Measurements from ENCODE around the gene FAM174C. TPM values are rescaled to one million over a fixed set of nuclear protein-coding genes. Genes with fewer than 3 reads are reported as not detected.

Gene FAM174C
- polyA plus RNA-seq, 1 donor (not counting 4 experiments of a cell fraction or from before 2014, with no cell fraction given), result 18.5 TPM

GRCh38 chr19:1243768-1244692, 31.3 kb upstream of the FAM174C start:
- H3K9me3 ChIP-seq (ENCODE audit: control insufficient read depth, low read depth, low read length), result no peaks in the 10 kb centered on the region
- no peaks in the 10 kb centered on the region for H3K27me3 ChIP-seq (ENCODE audit: control insufficient read depth, extremely low read depth, insufficient read depth, low read length)
- peak overlapping the region; percentile 51 for H3K4me2 ChIP-seq (ENCODE audit: control insufficient read depth, extremely low read depth, insufficient read depth, low read depth, low read length)
- peaks cover 0 to 1% of the 10 kb centered on the region in 2 experiments for H3K36me3 ChIP-seq (ENCODE audit: control insufficient read depth in 2 of 2, extremely low read depth in 1 of 2, insufficient read depth in 2 of 2, low read length in 2 of 2)
- H3K27ac ChIP-seq (ENCODE audit: control insufficient read depth, insufficient read depth, low read length), result no peak overlapping the region
- H4K20me1 ChIP-seq (ENCODE audit: control insufficient read depth, extremely low read depth, insufficient read depth, low read length), result no peaks in the 10 kb centered on the region
- H2AFZ ChIP-seq (ENCODE audit: control insufficient read depth, low read length), result no peak overlapping the region
- DNase-seq (ENCODE audit: low read depth, low spot score), result no peak
- H3K9me1 ChIP-seq (ENCODE audit: control insufficient read depth, extremely low read depth, insufficient read depth, low read length), result no peaks in the 10 kb centered on the region
- dilution Hi-C loops (cut with MboI; ENCODE audit: extremely low pct_ligation_motif_present, low sequenced_read_pairs), result no loop called here
- peak overlapping the region; percentile 47 for H3K9ac ChIP-seq (ENCODE audit: control insufficient read depth, extremely low read depth, insufficient read depth, low read length)
- peak overlapping the region; percentile 7 to 54 (median 34) for H3K4me3 ChIP-seq (ENCODE audit: control insufficient read depth in 2 of 3, extremely low read depth in 1 of 3, insufficient read depth in 2 of 3, low read depth in 1 of 3, low read length in 3 of 3)
- peaks cover 32% of the 10 kb centered on the region for H3K4me1 ChIP-seq (ENCODE audit: control insufficient read depth, extremely low read depth, insufficient read depth, low read length)
- H3K79me2 ChIP-seq (ENCODE audit: control insufficient read depth, insufficient read depth, low read length), result peaks cover 23% of the 10 kb centered on the region
- no peak for FAIRE-seq
- no peak for TF ChIP-seq EZH2 (IDR thresholded peaks at IDR 0.05; ENCODE audit: low read length)
- TF ChIP-seq, protein P1, sequence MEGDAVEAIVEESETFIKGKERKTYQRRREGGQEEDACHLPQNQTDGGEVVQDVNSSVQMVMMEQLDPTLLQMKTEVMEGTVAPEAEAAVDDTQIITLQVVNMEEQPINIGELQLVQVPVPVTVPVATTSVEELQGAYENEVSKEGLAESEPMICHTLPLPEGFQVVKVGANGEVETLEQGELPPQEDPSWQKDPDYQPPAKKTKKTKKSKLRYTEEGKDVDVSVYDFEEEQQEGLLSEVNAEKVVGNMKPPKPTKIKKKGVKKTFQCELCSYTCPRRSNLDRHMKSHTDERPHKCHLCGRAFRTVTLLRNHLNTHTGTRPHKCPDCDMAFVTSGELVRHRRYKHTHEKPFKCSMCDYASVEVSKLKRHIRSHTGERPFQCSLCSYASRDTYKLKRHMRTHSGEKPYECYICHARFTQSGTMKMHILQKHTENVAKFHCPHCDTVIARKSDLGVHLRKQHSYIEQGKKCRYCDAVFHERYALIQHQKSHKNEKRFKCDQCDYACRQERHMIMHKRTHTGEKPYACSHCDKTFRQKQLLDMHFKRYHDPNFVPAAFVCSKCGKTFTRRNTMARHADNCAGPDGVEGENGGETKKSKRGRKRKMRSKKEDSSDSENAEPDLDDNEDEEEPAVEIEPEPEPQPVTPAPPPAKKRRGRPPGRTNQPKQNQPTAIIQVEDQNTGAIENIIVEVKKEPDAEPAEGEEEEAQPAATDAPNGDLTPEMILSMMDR (optimal IDR thresholded peaks at IDR 0.05 in 1 of 3, IDR thresholded peaks at IDR 0.05 in 1 of 3, conservative IDR thresholded peaks at IDR 0.05 in 1 of 3; ENCODE audit: extremely low read depth in 1 of 3, insufficient read depth in 2 of 3, low read length in 3 of 3), result peak; percentile 81 to 98 (median 85)

DNA sequence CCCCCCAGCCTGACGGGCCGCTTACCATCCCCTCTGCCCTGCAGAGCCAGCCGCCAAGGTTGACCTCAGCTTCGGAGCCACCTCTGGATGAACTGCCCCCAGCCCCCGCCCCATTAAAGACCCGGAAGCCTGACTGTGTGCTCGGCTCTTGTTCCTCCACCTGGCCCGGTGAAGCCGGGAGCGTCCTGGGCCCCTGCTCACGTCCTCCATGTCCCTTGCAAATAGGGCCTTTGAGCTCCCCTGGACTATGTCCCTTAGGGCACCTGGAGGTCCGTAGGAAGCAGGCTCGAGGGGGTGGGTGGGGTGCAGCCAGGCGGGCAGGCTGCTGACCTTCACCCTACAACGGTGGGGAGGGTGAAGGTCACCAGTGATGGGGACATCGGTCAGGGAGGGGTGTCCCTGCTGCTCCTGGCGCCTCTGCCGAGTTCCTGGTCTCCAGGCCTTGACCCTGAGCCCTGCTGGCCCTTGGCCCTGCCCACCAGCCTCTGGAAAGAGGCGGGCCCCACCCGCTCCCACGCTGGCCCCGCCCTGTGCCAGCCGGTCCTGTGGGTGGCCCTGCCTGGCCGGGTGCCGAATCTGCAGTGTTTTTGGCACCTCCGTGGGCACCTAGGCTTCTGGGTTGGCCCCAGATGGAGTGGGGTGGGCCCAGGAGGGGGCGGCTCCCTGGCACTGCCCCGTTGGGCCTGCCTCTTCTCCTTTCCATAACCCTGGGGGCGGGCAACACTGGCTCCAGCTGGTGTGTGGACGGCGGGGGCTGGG, 30.5 kb upstream of the FAM174C start:
- Histone ChIP-seq H3K9ac (ENCODE audit: control insufficient read depth, extremely low read depth, insufficient read depth, low read length) (peak overlapping the region; percentile 47), H4K20me1 (ENCODE audit: control insufficient read depth, extremely low read depth, insufficient read depth, low read length) (no peaks in the 10 kb centered on the region), H3K4me1 (ENCODE audit: control insufficient read depth, extremely low read depth, insufficient read depth, low read length) (peaks cover 29% of the 10 kb centered on the region), H3K4me2 (ENCODE audit: control insufficient read depth, extremely low read depth, insufficient read depth, low read depth, low read length) (peak overlapping the region; percentile 51), H3K4me3 (ENCODE audit: control insufficient read depth in 2 of 3, extremely low read depth in 1 of 3, insufficient read depth in 2 of 3, low read depth in 1 of 3, low read length in 3 of 3) (peak overlapping the region; percentile 7 to 54 (median 34)), H3K79me2 (ENCODE audit: control insufficient read depth, insufficient read depth, low read length) (peaks cover 25% of the 10 kb centered on the region), H2AFZ (ENCODE audit: control insufficient read depth, low read length) (no peak overlapping the region), H3K27me3 (ENCODE audit: control insufficient read depth, extremely low read depth, insufficient read depth, low read length) (no peaks in the 10 kb centered on the region), H3K27ac (ENCODE audit: control insufficient read depth, insufficient read depth, low read length) (no peak overlapping the region), H3K9me1 (ENCODE audit: control insufficient read depth, extremely low read depth, insufficient read depth, low read length) (no peaks in the 10 kb centered on the region), H3K9me3 (ENCODE audit: control insufficient read depth, low read depth, low read length) (no peaks in the 10 kb centered on the region), H3K36me3 (ENCODE audit: control insufficient read depth in 2 of 2, extremely low read depth in 1 of 2, insufficient read depth in 2 of 2, low read length in 2 of 2) (peaks cover 0 to 1% of the 10 kb centered on the region in 2 experiments)
- dilution Hi-C loops (cut with MboI; ENCODE audit: extremely low pct_ligation_motif_present, low sequenced_read_pairs), result no loop called here
- no peak for FAIRE-seq
- no peak for DNase-seq (ENCODE audit: low read depth, low spot score)
- TF ChIP-seq, protein P1 (optimal IDR thresholded peaks at IDR 0.05 in 1 of 3, IDR thresholded peaks at IDR 0.05 in 1 of 3, conservative IDR thresholded peaks at IDR 0.05 in 1 of 3; ENCODE audit: extremely low read depth in 1 of 3, insufficient read depth in 2 of 3, low read length in 3 of 3), result no peak
- no peak for TF ChIP-seq EZH2 (IDR thresholded peaks at IDR 0.05; ENCODE audit: low read length)

Data from keratinocyte (primary cell).